GM12878 (cell line): ENCODE measurements around the gene TMEM161B. TPM values are rescaled to one million over a fixed set of nuclear protein-coding genes. Genes with fewer than 3 reads are reported as not detected.

Source experiments
- ATAC-seq: fragments of 200-7000 bp; cut with Tn5 transposase; 3 replicates; pipeline ENCODE4 v1.9.1; 2020; ENCODE audit warnings: mild to moderate bottlenecking, moderate library complexity
- BruUV-seq: library from RNA; stranded (reverse); fragments of 400-500 nt; replicated peaks from 2 replicates; lab custom pipeline; 2021; lab: Mats Ljungman, UMichigan
- CTCF ChIA-PET: fragments of 300-600 bp; sonication (Branson Sonifier 250); formaldehyde crosslinking; extraction: SDS; loops from one replicate; lab custom pipeline; 2021; ENCODE audit warnings: inconsistent platforms; lab: Yijun Ruan, JAX
- POLR2A ChIA-PET: fragments of 350-600 bp; formaldehyde crosslinking; extraction: SDS; loops from one replicate; lab custom pipeline; 2021; ENCODE audit warnings: inconsistent platforms; lab: Charles Lee
- RAD21 ChIA-PET: fragments of 300-600 bp; sonication (Branson Sonifier 250); formaldehyde crosslinking; loops from one replicate; lab custom pipeline; 2023; ENCODE audit warnings: antibody characterized with exemption; ENCODE audit not compliant: unreplicated experiment; lab: Charles Lee
- SMC1A ChIA-PET: fragments of 300-600 bp; sonication (Branson Sonifier 250); formaldehyde crosslinking; loops from one replicate; lab custom pipeline; 2023; ENCODE audit not compliant: unreplicated experiment, uncharacterized antibody; lab: Charles Lee
- DNase-seq: peaks from one replicate; pipeline ENCODE4 v3.0.0-alpha.2; 2011; ENCODE audit warnings: low read depth, low spot score
- FAIRE-seq: peaks from 3 replicates; lab custom pipeline; 2011; peaks lifted over from hg19 to GRCh38; lab: Jason Lieb, UNC
- H2AFZ ChIP-seq: 2 replicates; pipeline ENCODE4 v1.6.0; 2011; ENCODE audit warnings: low read depth, low read length, control low read depth; ENCODE audit not compliant: control insufficient read depth
- H3K27ac ChIP-seq: 2 replicates; pipeline ENCODE4 v1.5.1; 2011; ENCODE audit warnings: control low read depth; ENCODE audit not compliant: control insufficient read depth, insufficient read depth
- H3K27me3 ChIP-seq, 2 experiments: replicated peaks in 1 of 2; 2 replicates each; pipeline versions ENCODE4 v1.6.0 to v1.6.1; 2011; ENCODE audit warnings: low read length in 1 of 2; ENCODE audit not compliant: control insufficient read depth in 2 of 2, insufficient read depth in 2 of 2
- H3K36me3 ChIP-seq, 2 experiments: 2 replicates each; pipeline ENCODE4 v1.5.1; 2011; ENCODE audit warnings: low read length in 1 of 2; ENCODE audit not compliant: control insufficient read depth in 2 of 2, insufficient read depth in 2 of 2
- H3K4me1 ChIP-seq: 2 replicates; pipeline ENCODE4 v1.6.1; 2011; ENCODE audit warnings: mild to moderate bottlenecking, low read length, moderate library complexity, mixed read lengths; ENCODE audit not compliant: control insufficient read depth, insufficient read depth
- H3K4me2 ChIP-seq: 2 replicates; pipeline ENCODE4 v1.6.0; 2011; ENCODE audit warnings: control low read depth; ENCODE audit not compliant: control insufficient read depth, insufficient read depth
- H3K4me3 ChIP-seq: fragments of 200-600 bp; sonication (generic); 2 replicates; pipeline ENCODE4 v1.5.1; 2016
- H3K79me2 ChIP-seq: 2 replicates; pipeline ENCODE4 v1.6.0; 2011; ENCODE audit warnings: low read length; ENCODE audit not compliant: control insufficient read depth, insufficient read depth
- H3K9ac ChIP-seq: 2 replicates; pipeline ENCODE4 v1.8.0; 2011; ENCODE audit warnings: low read length, control low read depth, mixed read lengths; ENCODE audit not compliant: control insufficient read depth, insufficient read depth
- H3K9me3 ChIP-seq: replicated peaks from 3 replicates; pipeline ENCODE4 v1.5.1; 2011; ENCODE audit warnings: mild to moderate bottlenecking, low read length; ENCODE audit not compliant: control insufficient read depth, insufficient read depth
- H4K20me1 ChIP-seq: 2 replicates; pipeline ENCODE4 v1.6.0; 2011; ENCODE audit not compliant: control insufficient read depth, insufficient read depth
- EZH2 ChIP-seq: IDR thresholded peaks from 2 replicates; pipeline ENCODE4 v1.6.1; 2012; ENCODE audit warnings: low read depth, mild to moderate bottlenecking, control low read depth, inconsistent platforms, low read length, borderline replicate concordance; ENCODE audit not compliant: control insufficient read depth
- SMARCA5 ChIP-seq: fragments of 450-650 bp; IDR thresholded peaks from 2 replicates; pipeline ENCODE4 v1.6.1; 2017; ENCODE audit warnings: mild to moderate bottlenecking
- WGBS: methylation state at CpG from one replicate; pipeline ENCODE4 v1.1.6; 2016; ENCODE audit warnings: low lambda C conversion rate; ENCODE audit not compliant: insufficient replicate concordance, insufficient coverage; ENCODE audit errors: missing lambda C conversion rate; 5-methylcytosine and 5-hydroxymethylcytosine counted together
- in situ Hi-C: fragments of 300-500 bp; cut with MboI; formaldehyde crosslinking; loops from 9 replicates; pipeline ENCODE4 v1.14.3; 2018; ENCODE audit warnings: mixed read lengths
- intact Hi-C: fragments of 100-400 bp; cut with micrococcal nuclease; formaldehyde crosslinking; loops from one replicate; pipeline ENCODE4 v1.14.2; 2022; ENCODE audit not compliant: unreplicated experiment
- polyA plus RNA-seq, 11 experiments: library from polyadenylated mRNA; depleted of rRNA in 4 of 11; unstranded in 6 of 11; stranded (reverse) in 5 of 11; fragments of >200 nt; fragmentation: Nextera tagmentation in 4 of 11; fragmentation: Illumina TruSeq in 1 of 11; extraction: Ambion mirVana in 4 of 11; extraction: Trizol in 1 of 11; gene quantifications; 1 replicate in 1 of 11; 2 replicates in 10 of 11; pipeline versions ENCODE4 v1.2.1 to v1.2.3, GENCODE V29; 2011 to 2016; ENCODE audit warnings: inconsistent platforms in 2 of 11, missing spikeins in 2 of 11, low read depth in 1 of 11
- total RNA-seq, 4 experiments: library from RNA; depleted of rRNA in 3 of 4; stranded (reverse); fragments of >200 nt in 3 of 4; fragmentation: Illumina TruSeq in 1 of 4; extraction: Trizol in 1 of 4; gene quantifications; 2 replicates each; pipeline versions ENCODE4 v1.2.1 to v1.2.3, GENCODE V29; 2013 to 2021
- TF ChIP-seq, protein P1 (sequence below): fragments of 450-650 bp; IDR thresholded peaks from 2 replicates; pipeline ENCODE4 v1.6.1; 2018; ENCODE audit warnings: mild to moderate bottlenecking, low read depth, moderate library complexity; ENCODE audit not compliant: partially characterized antibody

TMEM161B gene
- total and polyA plus RNA-seq, 10 of the 15 experiments (the other 5 are each of a cell fraction or from before 2014, with no cell fraction given), result 13.8 to 38.9 (median 25.0) TPM

DNA sequence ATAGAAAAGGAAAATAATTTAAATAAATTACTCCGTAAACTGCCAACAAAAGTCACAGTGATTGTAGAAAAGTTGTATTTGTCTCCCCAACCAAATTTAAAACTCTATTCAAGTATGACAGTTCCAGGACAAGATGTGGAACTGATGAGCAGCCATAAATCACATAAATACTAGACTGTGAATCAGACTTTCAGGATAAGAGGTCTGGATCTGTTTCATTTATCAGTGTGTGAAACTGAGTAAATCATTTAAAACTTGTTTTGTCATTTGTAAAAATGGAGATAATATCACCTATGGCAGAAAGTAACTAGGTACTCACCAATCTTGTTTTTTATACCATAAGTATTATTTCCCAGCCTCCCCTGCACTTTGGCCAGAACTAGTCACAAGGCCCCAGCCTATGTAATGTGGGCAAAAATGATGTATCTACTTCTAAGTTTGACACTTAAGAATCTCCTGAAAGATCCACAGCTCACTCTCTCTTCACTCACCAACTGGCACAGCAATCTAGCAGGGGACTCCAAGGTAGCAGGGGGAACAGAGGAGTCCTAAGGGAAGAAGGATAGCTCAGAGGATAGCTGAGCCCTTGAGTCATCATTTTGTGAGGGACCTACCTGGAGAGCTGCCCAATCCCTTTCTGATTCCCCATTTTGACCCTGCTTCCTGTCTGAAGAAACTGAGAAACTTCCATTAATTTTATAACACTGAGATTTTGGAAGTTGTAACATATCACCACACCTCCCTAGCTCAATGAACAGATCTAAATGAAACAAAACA is 31.6 kb downstream of the TMEM161B start:
- Histone ChIP-seq H3K9me3 (no peaks in the 10 kb centered on the region), H3K4me3 (no peak overlapping the region), H4K20me1 (no peaks in the 10 kb centered on the region), H3K27ac (no peak overlapping the region), H3K9ac (no peak overlapping the region), H3K4me1 (no peaks in the 10 kb centered on the region), H2AFZ (no peak overlapping the region), H3K4me2 (no peak overlapping the region), H3K79me2 (peaks cover 6% of the 10 kb centered on the region; the same call in 1 of the 2 replicates), H3K36me3 (peaks cover 2 to 6% of the 10 kb centered on the region in 2 experiments; a peak in 2 of 4 replicates), H3K27me3 (no peaks in the 10 kb centered on the region)
- ATAC-seq (no peak), FAIRE-seq (no peak), DNase-seq (no peak)
- WGBS, result 100% methylated on average over 1 of the region's 1 CpG
- POLR2A ChIA-PET, result no interaction called here
- TF ChIP-seq SMARCA5, result no peak
- TF ChIP-seq, protein P1, sequence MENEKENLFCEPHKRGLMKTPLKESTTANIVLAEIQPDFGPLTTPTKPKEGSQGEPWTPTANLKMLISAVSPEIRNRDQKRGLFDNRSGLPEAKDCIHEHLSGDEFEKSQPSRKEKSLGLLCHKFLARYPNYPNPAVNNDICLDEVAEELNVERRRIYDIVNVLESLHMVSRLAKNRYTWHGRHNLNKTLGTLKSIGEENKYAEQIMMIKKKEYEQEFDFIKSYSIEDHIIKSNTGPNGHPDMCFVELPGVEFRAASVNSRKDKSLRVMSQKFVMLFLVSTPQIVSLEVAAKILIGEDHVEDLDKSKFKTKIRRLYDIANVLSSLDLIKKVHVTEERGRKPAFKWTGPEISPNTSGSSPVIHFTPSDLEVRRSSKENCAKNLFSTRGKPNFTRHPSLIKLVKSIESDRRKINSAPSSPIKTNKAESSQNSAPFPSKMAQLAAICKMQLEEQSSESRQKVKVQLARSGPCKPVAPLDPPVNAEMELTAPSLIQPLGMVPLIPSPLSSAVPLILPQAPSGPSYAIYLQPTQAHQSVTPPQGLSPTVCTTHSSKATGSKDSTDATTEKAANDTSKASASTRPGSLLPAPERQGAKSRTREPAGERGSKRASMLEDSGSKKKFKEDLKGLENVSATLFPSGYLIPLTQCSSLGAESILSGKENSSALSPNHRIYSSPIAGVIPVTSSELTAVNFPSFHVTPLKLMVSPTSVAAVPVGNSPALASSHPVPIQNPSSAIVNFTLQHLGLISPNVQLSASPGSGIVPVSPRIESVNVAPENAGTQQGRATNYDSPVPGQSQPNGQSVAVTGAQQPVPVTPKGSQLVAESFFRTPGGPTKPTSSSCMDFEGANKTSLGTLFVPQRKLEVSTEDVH, result no peak
- no peak for TF ChIP-seq EZH2
- RAD21 ChIA-PET, result no interaction called here
- BruUV-seq, result no TSS peak
- intact Hi-C loops, result no loop called here
- SMC1A ChIA-PET, result interaction anchor here (0.7 to 1.4 kb wide), 3 partner anchors 8 to 40 kb away, joined by 3 read pairs; no protein-coding TSS in a partner anchor
- in situ Hi-C loops, result no loop called here
- CTCF ChIA-PET, result no interaction called here
